HepG2 (cell line): ENCODE results near the gene ESPNL. TPM values are rescaled to one million over a fixed set of nuclear protein-coding genes. Genes with fewer than 3 reads are reported as not detected.
A peak's percentile ranks its signal among the peaks of the same experiment; 100 is the strongest.

Experiments used
- ATAD3A ChIP-seq: sonication (generic); formaldehyde crosslinking; IDR thresholded peaks from 2 replicates; pipeline ENCODE4 v1.4.0; 2020; ENCODE audit warnings: missing genetic modification reagents
- ATF7-NPFF ChIP-seq: sonication (generic); formaldehyde crosslinking; IDR thresholded peaks from 2 replicates; pipeline ENCODE4 v1.8.1; 2023; ENCODE audit warnings: mild to moderate bottlenecking, low read depth, missing genetic modification reagents, moderate library complexity
- BATF2 ChIP-seq: sonication (generic); formaldehyde crosslinking; IDR thresholded peaks from 2 replicates; pipeline ENCODE4 v1.8.0; 2022; ENCODE audit warnings: mild to moderate bottlenecking, missing genetic modification reagents, moderate library complexity
- FOSL2 ChIP-seq: sonication (generic); formaldehyde crosslinking; IDR thresholded peaks from 2 replicates; pipeline ENCODE4 v1.4.0; 2020; ENCODE audit warnings: missing genetic modification reagents
- FOXJ3 ChIP-seq: sonication (generic); formaldehyde crosslinking; IDR thresholded peaks from 2 replicates; pipeline ENCODE4 v1.4.0; 2020; ENCODE audit warnings: missing genetic modification reagents, mild to moderate bottlenecking, borderline replicate concordance
- KMT2A ChIP-seq: sonication (generic); formaldehyde crosslinking; IDR thresholded peaks from 2 replicates; pipeline ENCODE4 v1.4.0; 2020; ENCODE audit warnings: missing genetic modification reagents
- MAFF ChIP-seq: IDR thresholded peaks from 2 replicates; pipeline ENCODE4 v1.6.1; 2011; ENCODE audit warnings: low read depth, low read length, improper control_type of control experiment
- MED13 ChIP-seq: sonication (generic); formaldehyde crosslinking; IDR thresholded peaks from 2 replicates; pipeline ENCODE4 v1.5.0; 2020; ENCODE audit warnings: missing genetic modification reagents
- NCOA2 ChIP-seq: sonication (generic); formaldehyde crosslinking; IDR thresholded peaks from 2 replicates; pipeline ENCODE4 v1.8.0; 2022; ENCODE audit warnings: inconsistent platforms
- NFE2 ChIP-seq: sonication (generic); formaldehyde crosslinking; IDR thresholded peaks from 2 replicates; pipeline ENCODE4 v1.4.0; 2020; ENCODE audit warnings: missing genetic modification reagents
- PHB2 ChIP-seq: fragments of 450-650 bp; IDR thresholded peaks from 2 replicates; pipeline ENCODE4 v1.6.1; 2018; ENCODE audit not compliant: partially characterized antibody
- RFXAP ChIP-seq: sonication (generic); formaldehyde crosslinking; IDR thresholded peaks from 2 replicates; pipeline ENCODE4 v1.4.0; 2020; ENCODE audit warnings: missing genetic modification reagents, borderline replicate concordance
- SIN3A ChIP-seq: IDR thresholded peaks from 2 replicates; pipeline ENCODE4 v1.6.1; 2011; ENCODE audit warnings: low read depth, mild to moderate bottlenecking, control low read depth, low read length, borderline replicate concordance
- TARDBP ChIP-seq: sonication (generic); formaldehyde crosslinking; IDR thresholded peaks from 2 replicates; pipeline ENCODE4 v1.8.0; 2022; ENCODE audit warnings: mild to moderate bottlenecking, missing genetic modification reagents
- ZBTB7A ChIP-seq: sonication (generic); formaldehyde crosslinking; IDR thresholded peaks from 2 replicates; pipeline ENCODE4 v1.8.0; 2022; ENCODE audit warnings: mild to moderate bottlenecking, missing genetic modification reagents
- ZKSCAN1 ChIP-seq: fragments of 150-350 bp; IDR thresholded peaks from 2 replicates; pipeline ENCODE4 v1.6.1; 2014; ENCODE audit warnings: low read length
- ZNF10 ChIP-seq: sonication (generic); formaldehyde crosslinking; IDR thresholded peaks from 2 replicates; pipeline ENCODE4 v1.4.0; 2020; ENCODE audit warnings: mild to moderate bottlenecking, low read depth, missing genetic modification reagents, borderline replicate concordance
- ZNF224 ChIP-seq: sonication (generic); formaldehyde crosslinking; IDR thresholded peaks from 2 replicates; pipeline ENCODE4 v1.5.0; 2020; ENCODE audit warnings: mild to moderate bottlenecking, missing genetic modification reagents
- ZNF275 ChIP-seq: sonication (generic); formaldehyde crosslinking; IDR thresholded peaks from 2 replicates; pipeline ENCODE4 v1.8.0; 2022; ENCODE audit warnings: missing genetic modification reagents, mild to moderate bottlenecking, inconsistent platforms, borderline replicate concordance
- ZNF441 ChIP-seq: sonication (generic); formaldehyde crosslinking; IDR thresholded peaks from 2 replicates; pipeline ENCODE4 v1.7.0; 2021; ENCODE audit warnings: missing genetic modification reagents, borderline replicate concordance
- ZNF549 ChIP-seq: sonication (generic); formaldehyde crosslinking; IDR thresholded peaks from 2 replicates; pipeline ENCODE4 v1.5.0; 2020; ENCODE audit warnings: missing genetic modification reagents
- ZNF564 ChIP-seq: sonication (generic); formaldehyde crosslinking; IDR thresholded peaks from 2 replicates; pipeline ENCODE4 v1.8.1; 2023; ENCODE audit warnings: mild to moderate bottlenecking, missing genetic modification reagents
- ZNF788 ChIP-seq: sonication (generic); formaldehyde crosslinking; IDR thresholded peaks from 2 replicates; pipeline ENCODE4 v1.5.0; 2020; ENCODE audit warnings: mild to moderate bottlenecking, missing genetic modification reagents, borderline replicate concordance
- polyA plus RNA-seq, 8 experiments: library from polyadenylated mRNA; depleted of rRNA in 3 of 8; stranded (reverse) in 7 of 8; unstranded in 1 of 8; fragments of >200 nt; fragmentation: Illumina TruSeq in 4 of 8; extraction: Trizol in 4 of 8; gene quantifications; 2 replicates each; pipeline versions ENCODE4 v1.2.1 to v1.2.3, GENCODE V29; 2011 to 2016; ENCODE audit warnings: low read depth in 4 of 8, missing spikeins in 1 of 8, mixed read lengths in 1 of 8; ENCODE audit not compliant: insufficient read depth in 1 of 8
- total RNA-seq, 5 experiments: library from RNA; depleted of rRNA; stranded (reverse); fragments of >200 nt; fragmentation: Illumina TruSeq; extraction: Trizol; gene quantifications; 2 replicates each; pipeline ENCODE4 v1.2.3, GENCODE V29; 2016; ENCODE audit warnings: low read depth in 1 of 5
- TF ChIP-seq, protein P1 (sequence below): sonication (generic); formaldehyde crosslinking; IDR thresholded peaks from 2 replicates; pipeline ENCODE4 v1.9.0; 2022; ENCODE audit warnings: missing genetic modification reagents, mild to moderate bottlenecking, borderline replicate concordance
- TF ChIP-seq, protein P2 (sequence below): sonication (generic); formaldehyde crosslinking; IDR thresholded peaks from 2 replicates; pipeline ENCODE4 v1.9.0; 2021; ENCODE audit warnings: missing genetic modification reagents, borderline replicate concordance

Gene ESPNL
- total and polyA plus RNA-seq, 2 of the 13 experiments (the other 11 are each of a cell fraction or from before 2014, with no cell fraction given): 0.45 to 0.80 TPM

- TF ChIP-seq ZNF275 (CRISPR knock-in tag) (no peak), MED13 (CRISPR knock-in tag) (no peak), FOSL2 (no peak), ZNF10 (CRISPR knock-in tag) (no peak), ZNF224 (no peak), MAFF (no peak), ATAD3A (CRISPR knock-in tag) (no peak), NCOA2 (no peak), RFXAP (CRISPR knock-in tag) (no peak), FOXJ3 (CRISPR knock-in tag) (no peak), ZNF788 (CRISPR knock-in tag) (peak; percentile 21; the same call in 1 of the 2 replicates), ATF7-NPFF (CRISPR knock-in tag) (no peak), ZNF549 (no peak), BATF2 (CRISPR knock-in tag) (no peak), PHB2 (no peak), KMT2A (0 out of 2 replicates have a peak, but pooled peaks have one; percentile 44), TARDBP (CRISPR knock-in tag) (no peak), ZNF564 (CRISPR knock-in tag) (no peak), SIN3A (no peak), ZBTB7A (CRISPR knock-in tag) (no peak), ZNF441 (CRISPR knock-in tag) (no peak), NFE2 (CRISPR knock-in tag) (no peak), ZKSCAN1 (no peak)
- TF ChIP-seq, protein P1, sequence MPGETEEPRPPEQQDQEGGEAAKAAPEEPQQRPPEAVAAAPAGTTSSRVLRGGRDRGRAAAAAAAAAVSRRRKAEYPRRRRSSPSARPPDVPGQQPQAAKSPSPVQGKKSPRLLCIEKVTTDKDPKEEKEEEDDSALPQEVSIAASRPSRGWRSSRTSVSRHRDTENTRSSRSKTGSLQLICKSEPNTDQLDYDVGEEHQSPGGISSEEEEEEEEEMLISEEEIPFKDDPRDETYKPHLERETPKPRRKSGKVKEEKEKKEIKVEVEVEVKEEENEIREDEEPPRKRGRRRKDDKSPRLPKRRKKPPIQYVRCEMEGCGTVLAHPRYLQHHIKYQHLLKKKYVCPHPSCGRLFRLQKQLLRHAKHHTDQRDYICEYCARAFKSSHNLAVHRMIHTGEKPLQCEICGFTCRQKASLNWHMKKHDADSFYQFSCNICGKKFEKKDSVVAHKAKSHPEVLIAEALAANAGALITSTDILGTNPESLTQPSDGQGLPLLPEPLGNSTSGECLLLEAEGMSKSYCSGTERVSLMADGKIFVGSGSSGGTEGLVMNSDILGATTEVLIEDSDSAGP: 0 out of 2 replicates have a peak, but pooled peaks have one; percentile 51
- TF ChIP-seq, protein P2, sequence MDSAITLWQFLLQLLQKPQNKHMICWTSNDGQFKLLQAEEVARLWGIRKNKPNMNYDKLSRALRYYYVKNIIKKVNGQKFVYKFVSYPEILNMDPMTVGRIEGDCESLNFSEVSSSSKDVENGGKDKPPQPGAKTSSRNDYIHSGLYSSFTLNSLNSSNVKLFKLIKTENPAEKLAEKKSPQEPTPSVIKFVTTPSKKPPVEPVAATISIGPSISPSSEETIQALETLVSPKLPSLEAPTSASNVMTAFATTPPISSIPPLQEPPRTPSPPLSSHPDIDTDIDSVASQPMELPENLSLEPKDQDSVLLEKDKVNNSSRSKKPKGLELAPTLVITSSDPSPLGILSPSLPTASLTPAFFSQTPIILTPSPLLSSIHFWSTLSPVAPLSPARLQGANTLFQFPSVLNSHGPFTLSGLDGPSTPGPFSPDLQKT (CRISPR knock-in tag): no peak
Observed at GRCh38 chr2:238139196-238140039, 39.3 kb downstream of the ESPNL start (continued).
